ENCODE results near the gene OR1L8. TPM values are rescaled to one million over a fixed set of nuclear protein-coding genes. Genes with fewer than 3 reads are reported as not detected.
"Not testable (repeated sequence)": the region's sequence is repeated elsewhere in the genome, so short reads cannot be mapped to it uniquely, and the experiment has no call there.

OR1L8 gene
- polyA plus RNA-seq, 4 donors: 0.03 to 0.07 TPM; not detected in 2

- DNase-seq (no peak), FAIRE-seq (no peak)
- no peaks in the 10 kb centered on the region for H3K36me3 ChIP-seq (ENCODE audit: control insufficient read depth in 3 of 3, insufficient read depth in 2 of 3, low read depth in 1 of 3, low read length in 3 of 3)
- H3K9me3 ChIP-seq (ENCODE audit: control insufficient read depth in 2 of 2, insufficient read depth in 1 of 2, low read depth in 1 of 2, low read length in 1 of 2): no peaks in the 10 kb centered on the region
- no peaks in the 10 kb centered on the region for H3K4me1 ChIP-seq (ENCODE audit: control insufficient read depth in 3 of 3, insufficient read depth in 2 of 3, low read depth in 1 of 3, low read length in 2 of 3)
- no peak overlapping the region for H3K27ac ChIP-seq (ENCODE audit: low read depth in 1 of 3, low read length in 2 of 3)
- no peaks in the 10 kb centered on the region for H3K27me3 ChIP-seq (ENCODE audit: control insufficient read depth in 3 of 3, insufficient read depth in 3 of 3, low read length in 3 of 3)
- 55 to 74% (median 60%) methylated on average over 2 of the region's 2 CpGs for WGBS, 3 donors
- no peak overlapping the region for H3K4me3 ChIP-seq (ENCODE audit: low read depth in 1 of 3, low read length in 3 of 3)
These were observed 10.7 kb downstream of the OR1L8 start for GRCh38 chr9:122572456-122572855.

DNA sequence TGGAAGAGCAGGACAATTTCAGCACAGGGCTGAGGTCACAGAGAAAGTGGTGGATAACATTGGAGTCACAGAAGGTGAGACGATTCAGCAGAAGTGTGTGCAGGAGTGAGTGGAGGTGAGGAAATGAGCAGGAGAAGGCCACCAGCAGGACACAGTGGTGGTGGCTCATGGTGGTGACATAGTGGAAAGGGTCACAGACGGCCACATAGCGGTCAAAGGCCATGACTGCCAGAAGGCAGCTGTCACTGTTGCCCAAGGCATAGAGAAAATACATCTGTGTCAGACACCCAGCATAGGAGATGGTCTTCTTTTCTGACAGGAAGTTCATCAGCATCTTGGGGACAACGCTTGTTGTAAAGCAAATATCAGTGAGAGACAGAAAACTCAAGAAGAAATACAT, 15.3 kb downstream of the OR1L8 start:
- Histone ChIP-seq H3K27ac (ENCODE audit: low read depth in 1 of 3, low read length in 2 of 3) (no peak overlapping the region), H3K4me1 (ENCODE audit: control insufficient read depth in 3 of 3, insufficient read depth in 2 of 3, low read depth in 1 of 3, low read length in 2 of 3) (no peaks in the 10 kb centered on the region), H3K4me3 (ENCODE audit: low read depth in 1 of 3, low read length in 3 of 3) (no peak overlapping the region), H3K36me3 (ENCODE audit: control insufficient read depth in 3 of 3, insufficient read depth in 2 of 3, low read depth in 1 of 3, low read length in 3 of 3) (no peaks in the 10 kb centered on the region), H3K9me3 (ENCODE audit: control insufficient read depth in 2 of 2, insufficient read depth in 1 of 2, low read depth in 1 of 2, low read length in 1 of 2) (no peaks in the 10 kb centered on the region), H3K27me3 (ENCODE audit: control insufficient read depth in 3 of 3, insufficient read depth in 3 of 3, low read length in 3 of 3) (peaks cover 0 to 2% (median 0%) of the 10 kb centered on the region in 3 donors)
- 87 to 93% (median 88%) methylated on average over 4 of the region's 4 CpGs for whole genome bisulfite sequencing, 3 donors
- DNase-seq (no peak), FAIRE-seq (no peak)

- WGBS, 3 donors: 45 to 50% (median 47%) methylated on average over 9 of the region's 9 CpGs
- H3K27ac ChIP-seq (ENCODE audit: low read depth in 1 of 3, low read length in 2 of 3): no peak overlapping the region
- no peaks in the 10 kb centered on the region for H3K9me3 ChIP-seq (ENCODE audit: control insufficient read depth in 2 of 2, insufficient read depth in 1 of 2, low read depth in 1 of 2, low read length in 1 of 2)
- FAIRE-seq (no peak), DNase-seq (no peak)
- H3K27me3 ChIP-seq (ENCODE audit: control insufficient read depth in 3 of 3, insufficient read depth in 3 of 3, low read length in 3 of 3): peaks cover 0 to 2% (median 0%) of the 10 kb centered on the region in 3 donors
- H3K36me3 ChIP-seq (ENCODE audit: control insufficient read depth in 3 of 3, insufficient read depth in 2 of 3, low read depth in 1 of 3, low read length in 3 of 3): no peaks in the 10 kb centered on the region
- no peaks in the 10 kb centered on the region for H3K4me1 ChIP-seq (ENCODE audit: control insufficient read depth in 3 of 3, insufficient read depth in 2 of 3, low read depth in 1 of 3, low read length in 2 of 3)
- no peak overlapping the region for H3K4me3 ChIP-seq (ENCODE audit: low read depth in 1 of 3, low read length in 3 of 3)
These were observed 20.9 kb downstream of the OR1L8 start for GRCh38 chr9:122562134-122562760.

GRCh38 chr9:122561446-122561845, 21.7 kb downstream of the OR1L8 start:
- no peak for DNase-seq
- Histone ChIP-seq H3K27ac (ENCODE audit: low read depth in 1 of 3, low read length in 2 of 3) (no peak overlapping the region), H3K27me3 (ENCODE audit: control insufficient read depth in 3 of 3, insufficient read depth in 3 of 3, low read length in 3 of 3) (peaks cover 0 to 2% (median 0%) of the 10 kb centered on the region in 3 donors), H3K4me3 (ENCODE audit: low read depth in 1 of 3, low read length in 3 of 3) (no peak overlapping the region), H3K4me1 (ENCODE audit: control insufficient read depth in 3 of 3, insufficient read depth in 2 of 3, low read depth in 1 of 3, low read length in 2 of 3) (no peaks in the 10 kb centered on the region), H3K9me3 (ENCODE audit: control insufficient read depth in 2 of 2, insufficient read depth in 1 of 2, low read depth in 1 of 2, low read length in 1 of 2) (no peaks in the 10 kb centered on the region), H3K36me3 (ENCODE audit: control insufficient read depth in 3 of 3, insufficient read depth in 2 of 3, low read depth in 1 of 3, low read length in 3 of 3) (no peaks in the 10 kb centered on the region)
- 68 to 78% (median 69%) methylated on average over 4 of the region's 4 CpGs for WGBS, 3 donors
- FAIRE-seq: no peak

DNA sequence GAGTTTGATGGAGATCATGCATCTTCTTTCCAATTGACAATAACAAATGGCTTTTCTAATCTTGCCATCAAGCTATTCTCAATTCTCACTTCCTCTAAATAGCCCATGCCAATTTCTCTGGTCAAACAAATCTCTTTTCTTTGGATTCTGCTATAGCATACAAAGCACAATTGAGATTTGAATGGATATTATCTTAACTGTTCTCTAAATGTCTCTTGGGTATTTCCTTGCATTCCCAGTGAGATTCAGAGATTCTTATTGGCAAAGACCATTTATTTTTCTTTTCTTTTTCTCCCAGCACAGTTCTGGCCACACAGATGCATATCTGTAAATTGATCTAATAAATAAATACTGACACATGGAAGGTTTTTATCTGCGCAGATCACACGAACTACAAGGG, 30.4 kb downstream of the OR1L8 start, which contains the start of gene OR1N2:
Gene OR1N2, plus strand, starts transcription at position 301 of the 400 bp plus-strand sequence. CDS start 100 bp downstream, outside the sequence.
- H3K27ac ChIP-seq (ENCODE audit: low read depth in 1 of 3, low read length in 2 of 3): no peak within 1 kb of the TSS
- DNase-seq (no peak), FAIRE-seq (no peak)
- peaks cover 0 to 9% (median 0%) of the 10 kb centered on the region in 3 donors for H3K27me3 ChIP-seq (ENCODE audit: control insufficient read depth in 3 of 3, insufficient read depth in 3 of 3, low read length in 3 of 3)
- 69 to 76% (median 72%) methylated on average over 2 of the region's 2 CpGs for WGBS, 3 donors
- no peak within 1 kb of the TSS for H3K4me3 ChIP-seq (ENCODE audit: low read depth in 1 of 3, low read length in 3 of 3)
- H3K9me3 ChIP-seq (ENCODE audit: control insufficient read depth in 2 of 2, insufficient read depth in 1 of 2, low read depth in 1 of 2, low read length in 1 of 2): no peaks in the 10 kb centered on the region
- H3K36me3 ChIP-seq (ENCODE audit: control insufficient read depth in 3 of 3, insufficient read depth in 2 of 3, low read depth in 1 of 3, low read length in 3 of 3): no peaks in the 10 kb centered on the region
- no peaks in the 10 kb centered on the region for H3K4me1 ChIP-seq (ENCODE audit: control insufficient read depth in 3 of 3, insufficient read depth in 2 of 3, low read depth in 1 of 3, low read length in 2 of 3)

GRCh38 chr9:122551371-122551770, 31.8 kb downstream of the OR1L8 start:
- DNase-seq: no peak
- Histone ChIP-seq H3K27ac (ENCODE audit: low read depth in 1 of 3, low read length in 2 of 3) (no peak overlapping the region), H3K4me1 (ENCODE audit: control insufficient read depth in 3 of 3, insufficient read depth in 2 of 3, low read depth in 1 of 3, low read length in 2 of 3) (no peaks in the 10 kb centered on the region), H3K9me3 (ENCODE audit: control insufficient read depth in 2 of 2, insufficient read depth in 1 of 2, low read depth in 1 of 2, low read length in 1 of 2) (no peaks in the 10 kb centered on the region), H3K4me3 (ENCODE audit: low read depth in 1 of 3, low read length in 3 of 3) (no peak overlapping the region), H3K36me3 (ENCODE audit: control insufficient read depth in 3 of 3, insufficient read depth in 2 of 3, low read depth in 1 of 3, low read length in 3 of 3) (no peaks in the 10 kb centered on the region), H3K27me3 (ENCODE audit: control insufficient read depth in 3 of 3, insufficient read depth in 3 of 3, low read length in 3 of 3) (peaks cover 0 to 9% (median 0%) of the 10 kb centered on the region in 3 donors)
- FAIRE-seq: no peak
- WGBS, 3 donors: 75 to 80% (median 76%) methylated on average over 5 of the region's 5 CpGs

GRCh38 chr9:122546196-122546595, 37.0 kb downstream of the OR1L8 start:
- Histone ChIP-seq H3K27ac (ENCODE audit: low read depth in 1 of 3, low read length in 2 of 3) (no peak overlapping the region), H3K4me3 (ENCODE audit: low read depth in 1 of 3, low read length in 3 of 3) (no peak overlapping the region), H3K36me3 (ENCODE audit: control insufficient read depth in 3 of 3, insufficient read depth in 2 of 3, low read depth in 1 of 3, low read length in 3 of 3) (no peaks in the 10 kb centered on the region), H3K9me3 (ENCODE audit: control insufficient read depth in 2 of 2, insufficient read depth in 1 of 2, low read depth in 1 of 2, low read length in 1 of 2) (no peaks in the 10 kb centered on the region), H3K4me1 (ENCODE audit: control insufficient read depth in 3 of 3, insufficient read depth in 2 of 3, low read depth in 1 of 3, low read length in 2 of 3) (no peaks in the 10 kb centered on the region), H3K27me3 (ENCODE audit: control insufficient read depth in 3 of 3, insufficient read depth in 3 of 3, low read length in 3 of 3) (no peaks in the 10 kb centered on the region)
- DNase-seq (no peak), FAIRE-seq (no peak)
- 63 to 74% (median 68%) methylated on average over 8 of the region's 8 CpGs for WGBS, 3 donors

DNA sequence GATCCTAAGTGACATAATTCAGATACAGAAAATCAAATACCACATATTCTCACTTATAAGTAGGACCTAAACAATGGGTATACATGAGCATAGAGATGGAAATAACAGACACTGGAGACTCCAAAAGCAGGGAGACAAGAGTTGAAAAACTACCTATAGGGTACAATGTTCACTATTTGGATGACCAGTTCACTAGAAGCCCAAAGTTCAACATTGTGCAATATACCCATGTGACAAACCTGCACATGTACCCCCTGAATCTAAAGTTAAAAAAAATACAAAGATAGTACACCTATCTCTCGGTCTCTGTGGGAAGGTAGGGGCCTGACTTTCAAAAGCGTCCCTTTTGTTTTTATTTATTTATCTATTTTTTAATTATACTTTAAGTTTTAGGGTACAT, 44.4 kb downstream of the OR1L8 start:
- Histone ChIP-seq H3K36me3 (ENCODE audit: control insufficient read depth in 3 of 3, insufficient read depth in 2 of 3, low read depth in 1 of 3, low read length in 3 of 3) (no peaks in the 10 kb centered on the region), H3K9me3 (ENCODE audit: control insufficient read depth in 2 of 2, insufficient read depth in 1 of 2, low read depth in 1 of 2, low read length in 1 of 2) (no peaks in the 10 kb centered on the region), H3K4me1 (ENCODE audit: control insufficient read depth in 3 of 3, insufficient read depth in 2 of 3, low read depth in 1 of 3, low read length in 2 of 3) (no peaks in the 10 kb centered on the region), H3K27ac (ENCODE audit: low read depth in 1 of 3, low read length in 2 of 3) (no peak overlapping the region), H3K27me3 (ENCODE audit: control insufficient read depth in 3 of 3, insufficient read depth in 3 of 3, low read length in 3 of 3) (no peaks in the 10 kb centered on the region), H3K4me3 (ENCODE audit: low read depth in 1 of 3, low read length in 3 of 3) (no peak overlapping the region)
- FAIRE-seq (no peak), DNase-seq (no peak)
- 57 to 67% (median 64%) methylated on average over 2 of the region's 2 CpGs for WGBS, 3 donors

- not testable (repeated sequence) for H3K4me3 ChIP-seq (ENCODE audit: low read depth in 1 of 3, low read length in 3 of 3); H3K36me3 ChIP-seq (ENCODE audit: control insufficient read depth in 3 of 3, insufficient read depth in 2 of 3, low read depth in 1 of 3, low read length in 3 of 3); H3K27ac ChIP-seq (ENCODE audit: low read depth in 1 of 3, low read length in 2 of 3); H3K9me3 ChIP-seq (ENCODE audit: control insufficient read depth in 2 of 2, insufficient read depth in 1 of 2, low read depth in 1 of 2, low read length in 1 of 2); DNase-seq; H3K27me3 ChIP-seq (ENCODE audit: control insufficient read depth in 3 of 3, insufficient read depth in 3 of 3, low read length in 3 of 3); FAIRE-seq; H3K4me1 ChIP-seq (ENCODE audit: control insufficient read depth in 3 of 3, insufficient read depth in 2 of 3, low read depth in 1 of 3, low read length in 2 of 3)
- 66 to 80% (median 69%) methylated on average over 7 of the region's 7 CpGs for WGBS, 3 donors
These were observed 46.1 kb downstream of the OR1L8 start for GRCh38 chr9:122537066-122537465.

All from small intestine (tissue), 7 donors.